ENCODE data around the gene SLCO2A1.

DNA sequence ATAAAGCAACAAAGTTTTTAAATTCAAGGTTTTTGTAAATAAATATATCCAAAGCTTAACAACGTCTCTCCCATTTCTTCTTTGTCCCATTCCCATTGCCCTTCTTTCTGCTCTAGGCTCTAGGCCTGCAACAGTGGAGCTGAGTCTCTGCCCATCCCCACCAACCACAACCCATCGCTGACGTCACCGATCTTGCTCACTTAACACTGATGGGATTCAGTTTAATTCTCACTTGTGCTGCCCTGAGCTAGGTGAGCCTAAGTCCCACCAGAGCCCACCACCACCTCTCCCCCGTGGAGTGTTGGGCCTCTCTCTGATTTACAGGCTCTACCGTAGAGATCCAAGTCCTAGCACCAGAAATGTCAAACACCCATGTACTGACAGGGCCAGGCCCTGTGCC, 72.7 kb downstream of the SLCO2A1 start:
- TF ChIP-seq, protein P1, sequence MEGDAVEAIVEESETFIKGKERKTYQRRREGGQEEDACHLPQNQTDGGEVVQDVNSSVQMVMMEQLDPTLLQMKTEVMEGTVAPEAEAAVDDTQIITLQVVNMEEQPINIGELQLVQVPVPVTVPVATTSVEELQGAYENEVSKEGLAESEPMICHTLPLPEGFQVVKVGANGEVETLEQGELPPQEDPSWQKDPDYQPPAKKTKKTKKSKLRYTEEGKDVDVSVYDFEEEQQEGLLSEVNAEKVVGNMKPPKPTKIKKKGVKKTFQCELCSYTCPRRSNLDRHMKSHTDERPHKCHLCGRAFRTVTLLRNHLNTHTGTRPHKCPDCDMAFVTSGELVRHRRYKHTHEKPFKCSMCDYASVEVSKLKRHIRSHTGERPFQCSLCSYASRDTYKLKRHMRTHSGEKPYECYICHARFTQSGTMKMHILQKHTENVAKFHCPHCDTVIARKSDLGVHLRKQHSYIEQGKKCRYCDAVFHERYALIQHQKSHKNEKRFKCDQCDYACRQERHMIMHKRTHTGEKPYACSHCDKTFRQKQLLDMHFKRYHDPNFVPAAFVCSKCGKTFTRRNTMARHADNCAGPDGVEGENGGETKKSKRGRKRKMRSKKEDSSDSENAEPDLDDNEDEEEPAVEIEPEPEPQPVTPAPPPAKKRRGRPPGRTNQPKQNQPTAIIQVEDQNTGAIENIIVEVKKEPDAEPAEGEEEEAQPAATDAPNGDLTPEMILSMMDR (conservative IDR thresholded peaks at IDR 0.05; ENCODE audit: low read depth in 2 of 2), result no peak
- TF ChIP-seq STAT1 (IDR thresholded peaks at IDR 0.05; ENCODE audit: unreplicated experiment), result no peak
- no peak for TF ChIP-seq POLR2AphosphoS5 (IDR thresholded peaks at IDR 0.05; ENCODE audit: low read depth)
- TF ChIP-seq, protein P2, sequence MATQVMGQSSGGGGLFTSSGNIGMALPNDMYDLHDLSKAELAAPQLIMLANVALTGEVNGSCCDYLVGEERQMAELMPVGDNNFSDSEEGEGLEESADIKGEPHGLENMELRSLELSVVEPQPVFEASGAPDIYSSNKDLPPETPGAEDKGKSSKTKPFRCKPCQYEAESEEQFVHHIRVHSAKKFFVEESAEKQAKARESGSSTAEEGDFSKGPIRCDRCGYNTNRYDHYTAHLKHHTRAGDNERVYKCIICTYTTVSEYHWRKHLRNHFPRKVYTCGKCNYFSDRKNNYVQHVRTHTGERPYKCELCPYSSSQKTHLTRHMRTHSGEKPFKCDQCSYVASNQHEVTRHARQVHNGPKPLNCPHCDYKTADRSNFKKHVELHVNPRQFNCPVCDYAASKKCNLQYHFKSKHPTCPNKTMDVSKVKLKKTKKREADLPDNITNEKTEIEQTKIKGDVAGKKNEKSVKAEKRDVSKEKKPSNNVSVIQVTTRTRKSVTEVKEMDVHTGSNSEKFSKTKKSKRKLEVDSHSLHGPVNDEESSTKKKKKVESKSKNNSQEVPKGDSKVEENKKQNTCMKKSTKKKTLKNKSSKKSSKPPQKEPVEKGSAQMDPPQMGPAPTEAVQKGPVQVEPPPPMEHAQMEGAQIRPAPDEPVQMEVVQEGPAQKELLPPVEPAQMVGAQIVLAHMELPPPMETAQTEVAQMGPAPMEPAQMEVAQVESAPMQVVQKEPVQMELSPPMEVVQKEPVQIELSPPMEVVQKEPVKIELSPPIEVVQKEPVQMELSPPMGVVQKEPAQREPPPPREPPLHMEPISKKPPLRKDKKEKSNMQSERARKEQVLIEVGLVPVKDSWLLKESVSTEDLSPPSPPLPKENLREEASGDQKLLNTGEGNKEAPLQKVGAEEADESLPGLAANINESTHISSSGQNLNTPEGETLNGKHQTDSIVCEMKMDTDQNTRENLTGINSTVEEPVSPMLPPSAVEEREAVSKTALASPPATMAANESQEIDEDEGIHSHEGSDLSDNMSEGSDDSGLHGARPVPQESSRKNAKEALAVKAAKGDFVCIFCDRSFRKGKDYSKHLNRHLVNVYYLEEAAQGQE (IDR thresholded peaks at IDR 0.05; ENCODE audit: unreplicated experiment), result no peak
- no peak for TF ChIP-seq EZH2 (IDR thresholded peaks at IDR 0.05; ENCODE audit: low read depth, unreplicated experiment)
- TF ChIP-seq JUNB (IDR thresholded peaks at IDR 0.05; ENCODE audit: unreplicated experiment), result no peak
- no peak for TF ChIP-seq NANOG (IDR thresholded peaks at IDR 0.05; ENCODE audit: borderline replicate concordance)
- TF ChIP-seq EZH2phosphoT487 (IDR thresholded peaks at IDR 0.05; ENCODE audit: unreplicated experiment), result no peak
- TF ChIP-seq ZNF114 (CRISPR knock-in tag; IDR thresholded peaks at IDR 0.05), result no peak
- no peak for TF ChIP-seq CREB1 (CRISPR knock-in tag; IDR thresholded peaks at IDR 0.05; ENCODE audit: low read depth)
- TF ChIP-seq, protein P3, sequence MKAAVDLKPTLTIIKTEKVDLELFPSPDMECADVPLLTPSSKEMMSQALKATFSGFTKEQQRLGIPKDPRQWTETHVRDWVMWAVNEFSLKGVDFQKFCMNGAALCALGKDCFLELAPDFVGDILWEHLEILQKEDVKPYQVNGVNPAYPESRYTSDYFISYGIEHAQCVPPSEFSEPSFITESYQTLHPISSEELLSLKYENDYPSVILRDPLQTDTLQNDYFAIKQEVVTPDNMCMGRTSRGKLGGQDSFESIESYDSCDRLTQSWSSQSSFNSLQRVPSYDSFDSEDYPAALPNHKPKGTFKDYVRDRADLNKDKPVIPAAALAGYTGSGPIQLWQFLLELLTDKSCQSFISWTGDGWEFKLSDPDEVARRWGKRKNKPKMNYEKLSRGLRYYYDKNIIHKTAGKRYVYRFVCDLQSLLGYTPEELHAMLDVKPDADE (IDR thresholded peaks at IDR 0.05), result no peak
- no peak for TF ChIP-seq ZNF331 (CRISPR knock-in tag; IDR thresholded peaks at IDR 0.05; ENCODE audit: low read depth)

Measured in GM23338 (cell line).